DMS153 (cell line): ENCODE data around the gene PIP5KL1.

Source experiments
- DNase-seq: peaks from one replicate; lab custom pipeline; 2025; lab: John Stamatoyannopoulos, UW

Gene PIP5KL1

DNA sequence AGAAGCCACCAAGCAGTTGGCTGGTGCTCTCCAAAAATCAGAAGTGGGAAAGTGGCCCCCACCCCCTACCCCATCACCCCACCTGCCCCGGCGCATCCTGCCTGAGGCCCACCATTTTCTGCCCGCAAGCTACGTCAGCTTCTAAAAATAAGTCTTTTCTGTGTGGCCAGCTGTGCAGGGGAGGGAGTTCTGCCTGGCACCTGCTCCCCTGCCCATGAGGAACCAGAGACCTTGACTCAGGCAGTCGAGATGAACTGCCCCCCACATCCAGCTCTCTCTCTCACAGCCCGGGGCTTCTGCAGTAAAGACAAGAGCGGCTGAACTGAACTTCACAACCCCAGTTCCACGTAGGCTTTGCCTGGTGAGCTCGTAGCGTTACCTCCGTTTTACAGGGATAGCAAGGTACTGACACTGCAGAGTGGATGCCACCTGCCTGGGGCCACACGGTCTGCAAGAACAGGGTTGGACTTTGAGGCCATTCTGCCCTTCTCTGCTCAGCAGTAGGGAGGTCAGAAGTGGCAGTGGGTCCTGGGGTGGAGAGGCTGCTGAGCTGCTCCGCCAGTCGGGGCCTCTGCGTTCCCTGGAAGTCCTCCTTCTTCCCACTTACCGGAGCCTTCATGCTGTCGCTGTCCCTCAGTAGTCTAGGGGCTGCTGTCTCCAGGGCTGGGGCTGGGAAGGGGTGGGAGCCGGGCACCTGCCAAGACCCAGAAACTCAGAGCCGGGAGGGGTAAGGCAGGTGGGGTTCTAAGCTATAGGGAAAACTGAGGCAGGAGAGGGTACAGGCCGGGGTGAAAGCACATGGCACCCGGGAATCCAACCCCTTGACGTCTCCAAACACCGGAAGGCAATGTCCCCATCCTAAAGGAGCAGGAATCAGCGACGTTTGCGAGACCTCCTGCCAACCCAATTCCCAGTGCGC, 14.5 kb downstream of the PIP5KL1 start:
- DNase-seq = no peak

DNA sequence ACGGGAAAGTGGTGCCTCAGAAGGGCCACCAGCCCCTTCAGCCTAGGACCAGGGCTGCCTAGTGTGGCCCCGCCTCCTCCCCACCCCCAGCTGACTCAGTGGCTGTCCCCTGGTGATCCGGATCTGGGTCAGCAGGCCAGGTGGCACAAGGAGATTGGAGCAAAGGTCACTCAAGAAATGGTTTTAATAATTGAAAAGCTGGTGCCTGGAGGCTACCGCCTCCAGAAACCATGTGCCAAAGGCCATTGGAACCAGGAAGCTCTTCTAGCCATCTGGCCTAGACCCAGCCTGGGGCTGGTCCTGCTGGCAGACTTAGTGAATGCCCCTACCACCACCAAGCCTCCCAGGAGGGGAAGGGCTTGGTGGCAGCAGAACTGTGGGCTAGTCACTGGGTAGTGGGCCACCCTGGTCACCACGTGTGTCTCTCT, 15.2 kb downstream of the PIP5KL1 start:
- DNase-seq = no peak

- DNase-seq = no peak
Observed at GRCh38 chr9:127913682-127914081, 16.9 kb downstream of the PIP5KL1 start.

- DNase-seq = peak; percentile 49
Observed at GRCh38 chr9:127912882-127913281, 17.7 kb downstream of the PIP5KL1 start.

GRCh38 chr9:127912296-127912695, 18.3 kb downstream of the PIP5KL1 start:
- DNase-seq = no peak

DNA sequence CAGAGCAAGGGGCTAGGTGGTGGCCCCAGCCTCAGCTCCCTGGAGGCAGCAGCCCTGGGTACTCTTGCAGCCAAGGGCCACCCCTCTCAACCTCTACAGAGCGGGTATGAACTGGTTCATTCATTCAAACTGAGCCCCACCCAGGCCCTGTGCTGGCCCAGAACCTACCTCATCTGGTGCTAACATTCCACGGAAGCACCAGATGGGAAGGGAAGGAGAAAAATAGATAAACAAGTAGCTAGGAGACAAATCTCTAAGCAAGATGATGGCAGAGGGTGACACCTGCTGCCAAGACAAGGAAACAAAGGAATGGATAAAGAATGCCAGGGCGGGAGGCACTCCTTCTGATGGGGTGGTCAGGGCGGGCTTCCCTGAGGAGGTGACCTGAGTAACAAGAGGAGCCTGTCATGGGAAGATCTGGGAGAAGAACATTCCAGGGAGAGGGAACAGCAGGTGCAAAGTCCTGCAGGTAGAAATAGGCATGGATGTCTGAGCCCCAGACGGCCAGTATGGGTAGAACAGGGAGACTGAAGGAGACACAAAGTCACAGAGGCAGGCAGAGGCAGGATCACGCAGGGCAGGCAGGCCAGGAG, 19.9 kb downstream of the PIP5KL1 start:
- no peak for DNase-seq

DNA sequence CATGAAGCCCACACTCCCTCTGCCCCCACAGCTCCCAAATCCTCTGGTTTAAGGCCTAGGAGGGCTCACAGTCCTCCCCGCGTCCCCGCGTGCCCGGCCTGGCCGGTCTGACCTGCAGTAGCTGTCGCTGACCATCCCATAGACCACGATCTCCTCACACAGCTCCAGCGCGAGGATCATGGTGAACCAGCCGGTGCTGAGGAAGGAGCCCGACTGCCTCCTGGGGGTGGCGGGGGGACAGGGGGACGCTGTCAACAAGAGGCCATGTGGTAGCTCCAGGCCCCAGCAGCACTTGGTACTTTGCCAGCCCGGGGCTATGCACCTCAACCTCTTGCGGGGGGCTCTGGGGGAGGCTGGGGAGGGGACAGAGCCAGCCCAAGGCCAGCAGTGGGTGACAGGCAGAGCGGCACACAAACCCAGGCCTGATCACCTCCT, 20.7 kb downstream of the PIP5KL1 start:
- DNase-seq = no peak

DNA sequence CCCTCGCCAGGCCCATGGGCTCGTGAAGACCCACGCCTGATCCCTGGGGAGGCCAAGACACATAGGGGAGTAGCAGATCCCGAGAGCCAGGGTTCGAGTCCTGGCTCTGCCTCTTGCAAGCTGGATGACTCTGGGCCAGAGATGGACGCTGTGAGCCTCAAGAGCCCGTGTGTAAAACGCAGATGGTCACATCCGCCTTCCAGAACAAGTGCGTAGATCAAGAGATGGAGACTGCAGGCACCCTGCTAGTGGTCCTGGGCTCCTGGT, 22.0 kb downstream of the PIP5KL1 start:
- no peak for DNase-seq

- no peak for DNase-seq
Observed at GRCh38 chr9:127907867-127908659, 22.5 kb downstream of the PIP5KL1 start.

DNA sequence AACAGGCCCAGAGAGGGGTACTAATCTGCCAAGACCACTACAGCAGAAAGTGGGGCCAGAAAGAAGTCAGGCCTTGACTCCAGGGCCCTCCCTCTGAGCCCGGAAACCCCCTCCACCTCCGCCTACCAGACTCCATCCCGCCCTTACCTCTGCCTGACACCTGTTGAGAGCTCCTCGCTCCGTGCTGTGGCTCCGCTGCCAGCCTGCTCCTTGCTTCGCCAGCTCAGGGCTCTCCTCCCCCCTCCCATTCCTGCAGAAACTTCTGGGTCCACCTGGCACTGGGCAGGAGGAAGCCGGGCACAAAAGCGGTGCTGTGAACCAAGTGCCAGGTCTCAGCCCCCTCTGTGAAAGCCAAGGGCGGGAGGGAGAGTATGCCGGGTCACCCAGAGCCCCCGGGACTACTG, 24.8 kb downstream of the PIP5KL1 start:
- no peak for DNase-seq

DNA sequence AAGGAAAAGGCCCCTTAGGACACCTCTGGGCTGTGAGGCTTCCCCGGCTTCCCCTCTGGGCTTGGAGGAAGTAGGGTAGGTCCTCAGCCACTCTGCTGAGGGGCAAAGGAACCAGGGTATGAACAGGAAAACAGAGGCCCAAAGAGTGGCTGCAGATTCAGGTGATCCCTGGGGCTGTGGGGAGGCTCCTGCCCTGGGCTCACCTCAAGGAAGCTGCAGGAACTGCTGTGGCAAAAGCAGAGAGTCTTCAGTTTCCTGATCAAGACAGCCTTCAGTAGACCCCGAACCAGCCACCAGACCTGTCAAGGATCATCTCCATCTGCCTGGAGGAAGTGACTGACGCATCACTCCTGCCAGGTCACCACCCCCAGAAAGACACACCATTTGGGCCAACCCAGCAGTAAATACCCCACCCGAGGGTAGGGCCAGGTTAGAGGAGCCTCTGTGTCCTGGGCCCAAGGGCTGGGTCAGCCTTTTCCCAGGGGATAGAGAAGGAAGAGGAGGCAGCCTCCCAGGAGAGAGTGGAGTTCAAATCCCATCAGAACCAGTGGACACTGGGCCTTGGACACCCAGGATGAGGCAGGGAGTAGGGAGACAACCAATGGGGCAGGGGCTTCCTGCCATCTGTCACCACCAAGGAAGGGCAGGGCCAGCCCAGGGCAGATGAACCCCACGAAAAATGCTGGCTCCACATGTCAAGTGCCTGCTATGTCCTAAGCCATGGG, 25.4 kb downstream of the PIP5KL1 start:
- no peak for DNase-seq

- no peak for DNase-seq
Observed at GRCh38 chr9:127904561-127905003, 26.0 kb downstream of the PIP5KL1 start.

GRCh38 chr9:127903557-127904475, 26.8 kb downstream of the PIP5KL1 start:
- DNase-seq = no peak

DNA sequence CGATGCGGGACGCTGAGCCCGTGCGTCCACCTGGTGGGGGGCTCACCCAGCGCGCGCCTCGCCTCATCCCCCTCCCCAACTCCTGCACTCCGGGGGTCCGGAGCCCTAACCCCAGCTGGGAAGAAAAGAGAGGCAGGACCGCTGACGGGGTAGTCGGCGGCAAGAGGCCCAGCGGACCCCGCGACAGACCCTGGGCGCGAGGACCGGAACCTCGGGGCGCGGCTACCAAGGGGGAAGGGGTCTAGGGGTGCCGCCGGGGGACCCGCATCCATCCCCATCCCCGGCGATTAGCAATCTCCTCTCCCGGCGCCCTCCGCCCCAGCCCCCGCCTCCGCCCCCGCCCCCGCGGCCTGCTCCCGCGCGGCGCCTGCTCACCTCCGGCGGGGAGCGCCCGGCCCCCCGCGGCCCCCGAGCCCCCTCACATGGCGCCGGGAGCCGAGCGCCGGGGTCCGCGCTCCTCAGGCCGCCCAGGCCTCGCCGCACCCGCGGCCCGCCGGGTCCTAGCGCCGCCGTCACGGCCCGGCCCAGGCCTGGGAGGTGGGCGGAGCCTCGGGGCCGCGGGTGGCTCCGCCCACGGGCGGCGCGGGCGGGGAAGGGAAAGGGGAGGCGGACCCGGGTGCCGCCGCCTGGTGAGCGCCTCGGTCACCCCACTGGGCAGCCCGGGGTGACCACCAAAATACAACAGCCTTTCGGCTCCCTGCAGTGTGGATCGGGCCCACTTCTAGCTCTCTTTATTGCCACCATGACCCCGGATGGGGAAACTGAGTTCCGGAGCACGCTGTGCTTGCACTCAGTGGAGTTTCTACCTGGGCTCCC, 31.2 kb downstream of the PIP5KL1 start, which contains the start of gene ST6GALNAC6:
Gene ST6GALNAC6, minus strand, starts transcription at position 476 of the 816 bp plus-strand sequence. CDS start 1,622 bp downstream, outside the sequence.
- DNase-seq = no peak

- no peak for DNase-seq
Observed at GRCh38 chr9:127898433-127899127, 32.0 kb downstream of the PIP5KL1 start.

- DNase-seq = no peak
Observed at GRCh38 chr9:127897193-127897692, 33.3 kb downstream of the PIP5KL1 start.

DNA sequence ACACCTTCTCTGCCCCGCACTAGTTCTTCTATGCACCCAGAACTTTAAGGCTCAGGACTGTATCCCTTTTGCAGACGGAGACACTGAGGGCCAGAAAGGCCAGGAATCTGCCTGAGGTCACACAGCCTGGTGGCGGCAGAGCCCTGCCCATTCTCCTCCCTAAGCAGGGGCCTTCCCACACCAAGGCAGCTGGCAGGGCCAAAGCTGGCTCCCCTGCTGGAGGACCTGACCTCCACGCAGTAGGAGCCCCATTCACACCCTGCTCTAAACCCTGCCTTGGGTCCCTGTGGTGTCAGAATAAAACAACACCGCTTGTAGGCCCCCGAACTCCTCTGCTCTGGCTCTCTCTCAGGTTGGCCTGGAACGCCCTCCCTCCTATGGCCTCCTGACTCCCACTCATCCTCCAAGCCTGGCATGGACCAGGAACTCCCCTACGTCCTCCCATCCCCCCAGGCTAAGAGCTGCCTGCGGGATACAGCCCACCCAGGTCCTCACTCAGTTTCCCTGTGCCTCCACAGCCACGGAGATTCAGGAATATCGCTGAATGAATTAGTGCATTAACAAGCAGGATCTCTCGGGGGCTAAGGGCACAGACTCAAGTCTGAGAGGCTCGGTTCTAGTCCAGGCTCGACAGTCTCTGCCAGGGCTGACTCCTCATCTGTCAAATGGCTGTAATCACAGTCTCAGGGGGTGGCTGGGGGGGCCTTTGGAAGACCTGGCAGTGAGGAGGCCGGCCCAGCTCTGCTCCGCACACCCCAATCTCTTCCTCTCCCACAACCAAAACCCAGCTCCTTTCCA, 34.0 kb downstream of the PIP5KL1 start:
- DNase-seq = no peak

- DNase-seq = no peak
Observed at GRCh38 chr9:127895811-127896210, 34.8 kb downstream of the PIP5KL1 start.
